ENCODE measurements around the gene NXF2. TPM values are rescaled to one million over a fixed set of nuclear protein-coding genes. Genes with fewer than 3 reads are reported as not detected.

The NXF2 gene
- total RNA-seq, 2 experiments from 2014 or later: not detected

Other genes with a start within 250 kb of the NXF2 start
- gene TCEAL2, start 121.5 kb upstream of the NXF2 start, total RNA-seq: not detected
- gene TCEAL6, start 104.7 kb upstream of the NXF2 start, total RNA-seq: not detected
- 1 to 10 TPM; 5.2 to 7.0 TPM for gene BEX5, start 91.2 kb upstream of the NXF2 start, total RNA-seq
- not detected for gene TCP11X1, start 31.9 kb upstream of the NXF2 start, total RNA-seq
- not detected for gene NXF2B, start 192.8 kb downstream of the NXF2 start, total RNA-seq
- gene TCP11X2, start 224.6 kb downstream of the NXF2 start, total RNA-seq: not detected

All from activated CD4-positive, alpha-beta memory T cell treated with anti-CD3 and anti-CD28 coated beads, Interleukin-2, amount 10 ng/mL, durations not matched to agents 7 days and 5 days (primary cell).